ENCODE measurements around the gene VPS41. TPM values are rescaled to one million over a fixed set of nuclear protein-coding genes. Genes with fewer than 3 reads are reported as not detected.
"Not testable (repeated sequence)": the region's sequence is repeated elsewhere in the genome, so short reads cannot be mapped to it uniquely, and the experiment has no call there.

Gene VPS41
- total RNA-seq, 1 experiment from 2014 or later: 86.0 TPM

DNA sequence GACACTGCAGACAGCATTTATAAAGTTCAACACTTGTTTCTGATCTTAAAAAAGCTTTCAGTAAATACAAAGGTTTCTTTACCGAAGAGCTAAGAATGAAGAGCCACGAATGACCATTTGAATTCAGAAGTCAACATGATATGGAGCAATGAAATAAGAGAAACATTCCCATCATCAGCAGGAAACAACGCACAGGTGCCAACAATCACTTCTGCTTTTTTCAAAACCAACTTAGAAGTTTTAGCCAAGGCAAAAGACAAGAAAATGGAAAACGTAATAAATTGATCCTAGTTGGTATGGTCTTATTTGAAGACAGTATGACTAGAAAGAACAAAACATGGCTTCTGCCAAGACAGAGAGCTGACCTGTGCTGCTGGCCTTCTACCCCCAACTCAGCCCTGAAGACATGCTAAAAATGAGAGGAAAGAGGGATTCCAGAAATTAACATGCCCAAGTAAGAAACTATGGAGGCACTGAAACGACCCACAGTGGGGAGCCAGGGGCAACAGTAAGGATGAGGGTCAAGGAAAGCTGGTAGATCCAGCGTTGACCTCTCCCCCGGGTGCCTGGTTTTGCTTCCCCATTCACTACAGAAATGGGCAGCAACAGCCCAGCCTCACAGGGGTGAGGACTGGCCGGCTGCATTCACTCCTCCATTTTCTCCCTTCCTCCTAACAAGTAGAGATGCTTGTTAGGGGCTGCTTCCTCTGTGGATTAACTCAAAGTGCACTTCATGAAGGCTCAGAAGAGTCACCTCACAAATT, 30.1 kb downstream of the VPS41 start:
- DNase-seq (ENCODE audit: low read depth, low spot score): no peak
- in situ Hi-C loops (cut with HindIII; ENCODE audit: low pct_unique_long_range_greater_than_20kb, low sequenced_read_pairs): no loop called here

DNA sequence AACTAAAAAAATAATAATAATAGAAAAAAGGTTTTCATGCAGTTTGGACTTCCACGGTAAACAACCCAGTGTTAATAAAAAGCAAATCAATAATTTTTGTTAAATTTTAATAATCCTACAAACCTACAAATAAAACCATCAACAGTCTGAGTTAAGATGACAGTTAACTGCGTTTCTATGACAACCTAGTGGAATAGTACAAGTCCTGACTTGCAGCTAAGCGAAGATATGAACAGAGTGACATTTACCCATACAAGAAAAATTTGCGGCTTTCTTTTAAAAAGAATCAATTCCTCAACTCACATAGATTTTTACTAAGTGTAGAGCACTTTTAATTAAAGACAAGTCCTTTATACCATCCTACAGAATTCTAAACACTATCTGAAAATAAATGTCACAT, 35.6 kb downstream of the VPS41 start:
- in situ Hi-C loops (cut with HindIII; ENCODE audit: low pct_unique_long_range_greater_than_20kb, low sequenced_read_pairs): no loop called here
- DNase-seq (ENCODE audit: low read depth, low spot score): no peak

DNA sequence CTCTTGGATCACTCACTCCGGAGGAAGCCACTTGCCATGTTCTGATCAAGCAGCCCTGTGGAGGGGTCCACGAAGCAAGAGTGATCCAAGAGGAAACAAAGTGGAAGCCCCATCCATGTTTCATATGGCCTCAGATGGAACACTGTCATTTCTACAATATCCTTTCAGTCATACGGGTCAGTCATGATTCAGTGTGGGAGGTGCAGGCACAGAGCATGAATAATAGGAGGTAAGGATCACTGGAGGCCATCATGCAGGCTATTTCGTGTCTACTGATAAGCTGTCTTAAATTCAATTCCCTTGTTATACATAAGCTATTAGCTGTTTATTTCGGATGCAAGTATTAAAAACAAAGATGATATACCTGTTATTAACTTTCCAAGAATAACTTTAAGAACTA, 36.8 kb downstream of the VPS41 start:
- no peak for DNase-seq (ENCODE audit: low read depth, low spot score)
- in situ Hi-C loops (cut with HindIII; ENCODE audit: low pct_unique_long_range_greater_than_20kb, low sequenced_read_pairs): no loop called here

DNA sequence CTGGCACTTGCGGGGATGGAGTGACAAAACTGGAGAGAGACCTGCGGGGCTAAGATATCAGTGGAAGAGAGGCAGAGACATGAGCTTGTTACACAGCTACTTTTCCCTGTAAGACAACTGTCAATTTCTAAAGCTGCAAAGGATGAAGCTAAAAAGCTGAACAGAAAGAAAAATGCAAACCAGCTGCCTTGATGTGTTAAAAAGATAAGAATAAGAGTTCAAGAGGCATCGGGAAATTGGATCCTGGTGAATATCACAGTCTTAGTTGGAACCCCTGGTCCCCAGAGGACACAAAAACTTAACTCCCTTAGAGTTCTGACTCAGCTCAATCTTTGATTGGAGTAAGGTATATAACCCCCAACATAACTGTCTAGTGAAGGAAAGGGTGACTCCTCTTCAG, 38.8 kb downstream of the VPS41 start:
- in situ Hi-C loops (cut with HindIII; ENCODE audit: low pct_unique_long_range_greater_than_20kb, low sequenced_read_pairs): no loop called here
- no peak for DNase-seq (ENCODE audit: low read depth, low spot score)

DNA sequence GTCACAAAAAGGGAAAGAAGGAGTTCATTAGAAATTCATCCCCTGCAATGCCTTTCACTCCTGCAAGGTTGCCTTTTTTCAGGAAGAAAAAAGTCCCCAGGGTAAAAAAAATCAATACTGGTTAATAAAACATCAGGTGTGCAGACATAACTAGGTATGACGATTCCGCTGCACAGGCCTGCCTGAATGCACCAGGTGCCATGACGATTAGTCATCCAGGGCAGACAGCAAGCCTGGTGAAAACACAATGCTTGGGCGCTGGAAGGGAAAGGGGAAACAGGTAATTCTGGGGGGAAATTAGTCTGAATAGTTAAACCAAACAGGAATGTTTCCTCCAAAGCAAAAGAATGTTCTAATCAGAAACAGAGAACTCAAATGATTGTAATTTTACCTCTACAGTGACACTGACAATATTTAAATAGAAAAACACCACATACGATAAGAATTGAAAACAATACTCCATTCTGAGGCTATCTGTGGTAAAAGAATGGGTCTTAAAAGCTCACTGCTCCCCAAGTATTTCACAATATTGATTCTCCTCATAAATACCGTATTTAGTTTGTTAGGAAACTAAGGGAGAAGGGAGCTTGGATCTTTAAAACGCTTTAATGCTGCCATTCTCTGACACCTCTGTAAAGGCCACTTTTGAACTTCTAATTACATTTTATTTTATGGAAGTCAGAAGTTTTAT, 45.2 kb downstream of the VPS41 start:
- no peak for DNase-seq (ENCODE audit: low read depth, low spot score)
- in situ Hi-C loops (cut with HindIII; ENCODE audit: low pct_unique_long_range_greater_than_20kb, low sequenced_read_pairs): no loop called here

DNA sequence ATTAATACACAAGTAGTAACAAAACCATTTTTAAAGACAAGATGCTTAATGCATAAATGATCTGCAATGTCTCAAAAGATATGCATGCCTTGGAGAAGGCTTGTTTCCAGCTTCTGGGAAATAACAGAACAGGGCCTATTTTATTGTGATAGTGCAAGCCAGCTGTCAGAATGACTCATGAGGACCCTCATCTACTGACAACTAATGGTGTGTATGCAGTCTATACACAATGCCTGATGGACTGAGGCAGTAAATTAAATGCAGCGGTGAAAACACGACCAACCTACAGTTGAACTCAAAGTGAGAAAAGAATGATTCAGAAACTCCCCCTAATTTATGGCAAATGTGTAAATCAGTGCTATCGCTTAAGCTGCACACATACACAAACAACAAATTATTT, 46.3 kb downstream of the VPS41 start:
- no peak for DNase-seq (ENCODE audit: low read depth, low spot score)
- in situ Hi-C loops (cut with HindIII; ENCODE audit: low pct_unique_long_range_greater_than_20kb, low sequenced_read_pairs): no loop called here

DNA sequence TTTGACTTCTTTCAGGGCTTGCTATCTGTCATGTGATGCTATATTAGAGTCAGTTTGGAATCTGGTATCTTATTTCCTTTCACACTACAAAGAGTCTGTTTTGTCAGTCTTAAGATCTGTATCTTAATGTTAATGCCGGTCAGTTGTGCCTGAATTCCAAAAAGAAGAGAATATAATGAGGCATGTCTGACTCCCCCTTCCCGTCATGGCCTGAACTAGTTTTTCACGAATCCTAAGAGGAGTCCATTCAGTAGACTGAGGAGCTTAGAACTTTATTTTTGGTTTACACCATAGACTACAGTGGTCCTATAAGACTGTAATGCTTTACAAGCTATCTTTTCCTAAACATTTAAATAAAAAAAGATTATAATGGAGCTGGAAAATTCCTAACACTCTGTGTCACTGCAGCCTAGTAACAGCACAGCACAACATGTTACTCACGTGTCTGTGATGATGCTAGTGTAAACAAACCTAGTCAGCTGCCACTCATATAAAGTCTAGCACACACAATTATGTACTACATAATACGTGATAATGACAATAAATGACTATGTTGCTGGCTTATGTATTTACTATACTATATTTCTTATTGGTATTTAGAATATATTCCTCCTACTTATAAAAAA, 50.6 kb downstream of the VPS41 start:
- no peak for DNase-seq (ENCODE audit: low read depth, low spot score)
- in situ Hi-C loops (cut with HindIII; ENCODE audit: low pct_unique_long_range_greater_than_20kb, low sequenced_read_pairs): no loop called here

DNA sequence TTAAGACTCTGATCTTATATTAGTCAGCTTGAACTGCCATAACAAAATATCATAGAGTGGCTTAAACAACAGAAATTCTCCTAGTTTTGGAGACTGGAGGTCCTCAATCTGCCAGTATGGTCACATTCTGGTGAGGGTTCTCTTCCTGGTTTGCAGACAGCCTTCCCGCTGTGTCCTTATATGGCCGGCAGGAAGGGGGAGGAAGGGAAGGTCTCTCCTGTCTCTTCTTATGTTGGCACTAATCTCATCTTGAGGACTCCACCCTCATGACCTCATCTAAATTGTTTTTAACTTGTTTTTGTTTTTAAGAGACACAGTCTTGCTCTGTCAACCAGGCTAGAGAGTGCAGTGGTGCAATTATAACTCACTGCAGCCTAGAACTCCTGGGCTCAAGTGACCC, 53.1 kb downstream of the VPS41 start:
- in situ Hi-C loops (cut with HindIII; ENCODE audit: low pct_unique_long_range_greater_than_20kb, low sequenced_read_pairs): no loop called here
- no peak for DNase-seq (ENCODE audit: low read depth, low spot score)

DNA sequence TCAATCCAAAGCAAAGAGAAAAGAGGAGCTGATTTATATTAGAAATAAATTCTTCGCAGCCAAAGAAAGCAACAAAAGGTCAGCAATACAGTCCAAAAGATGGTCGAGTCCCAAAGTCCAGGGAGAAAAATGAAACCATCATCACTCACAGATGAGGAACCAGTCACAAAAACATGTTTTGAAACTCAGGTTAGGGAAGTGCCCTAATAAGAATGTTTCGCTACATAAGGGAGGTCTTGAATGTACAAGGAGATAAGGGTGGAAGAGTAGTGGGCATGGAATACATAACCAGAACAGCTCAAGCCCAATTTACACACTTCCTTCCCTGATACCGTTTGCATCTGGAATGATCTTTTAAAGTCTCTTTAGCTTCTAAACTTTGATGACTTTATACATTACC, 53.6 kb downstream of the VPS41 start:
- no peak for DNase-seq (ENCODE audit: low read depth, low spot score)
- in situ Hi-C loops (cut with HindIII; ENCODE audit: low pct_unique_long_range_greater_than_20kb, low sequenced_read_pairs): no loop called here

DNA sequence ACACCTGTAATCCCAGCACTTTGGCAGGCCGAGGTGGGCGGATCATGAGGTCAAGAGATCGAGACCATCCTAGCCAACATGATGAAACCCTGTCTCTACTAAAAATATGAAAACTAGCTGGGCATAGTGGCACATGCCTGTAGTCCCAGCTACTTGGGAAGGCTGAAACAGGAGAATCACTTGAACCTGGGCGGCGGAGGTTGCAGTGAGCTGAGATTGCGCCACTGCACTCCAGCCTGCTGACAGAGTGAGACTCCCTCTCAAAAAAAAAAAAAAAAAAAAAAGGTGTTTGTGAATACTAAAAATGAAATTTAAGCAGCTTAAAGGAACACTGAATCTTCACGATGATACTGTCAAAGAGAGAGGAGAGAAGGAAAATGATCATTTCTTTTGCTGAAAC, 54.0 kb downstream of the VPS41 start:
- DNase-seq (ENCODE audit: low read depth, low spot score); in situ Hi-C loops (cut with HindIII; ENCODE audit: low pct_unique_long_range_greater_than_20kb, low sequenced_read_pairs): not testable (repeated sequence)

DNA sequence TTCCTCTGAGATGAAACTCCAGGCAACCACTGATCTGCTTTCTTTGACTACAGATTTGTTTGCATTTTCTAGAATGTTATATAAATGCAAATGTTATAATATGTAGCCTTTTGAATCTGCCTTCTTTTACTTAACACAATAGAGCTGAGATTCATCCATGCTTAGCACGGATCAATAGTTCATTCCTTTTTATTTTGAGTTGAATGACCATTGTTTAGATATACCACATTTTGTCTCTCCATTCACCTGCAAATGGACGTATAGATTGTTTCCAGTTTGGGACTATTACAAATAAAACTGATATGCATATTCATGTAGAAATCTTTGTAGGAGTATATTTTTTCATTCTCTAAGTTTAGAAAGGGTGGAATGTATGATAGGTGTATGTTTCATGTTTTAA, 57.7 kb downstream of the VPS41 start:
- in situ Hi-C loops (cut with HindIII; ENCODE audit: low pct_unique_long_range_greater_than_20kb, low sequenced_read_pairs): no loop called here

DNA sequence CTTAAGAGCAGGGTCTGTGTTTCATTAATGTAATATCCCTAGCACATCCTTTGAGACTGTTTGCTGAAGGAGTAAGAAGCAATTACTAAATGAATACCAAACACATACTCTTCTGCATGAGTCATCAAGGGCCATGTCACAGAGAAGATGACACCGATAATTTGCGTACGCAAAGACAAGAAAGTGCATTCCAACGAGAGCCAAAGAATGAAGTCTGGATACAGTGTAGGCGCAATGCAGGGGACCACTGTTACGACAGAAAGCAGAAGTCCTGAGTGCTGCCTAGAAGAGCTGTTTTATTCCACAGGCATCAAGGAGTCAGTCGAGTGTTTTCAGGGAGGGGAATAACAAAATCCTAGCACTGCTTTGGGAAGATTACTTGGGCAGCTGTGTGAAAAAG, 62.7 kb downstream of the VPS41 start:
- in situ Hi-C loops (cut with HindIII; ENCODE audit: low pct_unique_long_range_greater_than_20kb, low sequenced_read_pairs): no loop called here
- DNase-seq (ENCODE audit: low read depth, low spot score): no peak

More for the DNA sequence above, 57.7 kb downstream of the VPS41 start:
- no peak for DNase-seq (ENCODE audit: low read depth, low spot score)

DNA sequence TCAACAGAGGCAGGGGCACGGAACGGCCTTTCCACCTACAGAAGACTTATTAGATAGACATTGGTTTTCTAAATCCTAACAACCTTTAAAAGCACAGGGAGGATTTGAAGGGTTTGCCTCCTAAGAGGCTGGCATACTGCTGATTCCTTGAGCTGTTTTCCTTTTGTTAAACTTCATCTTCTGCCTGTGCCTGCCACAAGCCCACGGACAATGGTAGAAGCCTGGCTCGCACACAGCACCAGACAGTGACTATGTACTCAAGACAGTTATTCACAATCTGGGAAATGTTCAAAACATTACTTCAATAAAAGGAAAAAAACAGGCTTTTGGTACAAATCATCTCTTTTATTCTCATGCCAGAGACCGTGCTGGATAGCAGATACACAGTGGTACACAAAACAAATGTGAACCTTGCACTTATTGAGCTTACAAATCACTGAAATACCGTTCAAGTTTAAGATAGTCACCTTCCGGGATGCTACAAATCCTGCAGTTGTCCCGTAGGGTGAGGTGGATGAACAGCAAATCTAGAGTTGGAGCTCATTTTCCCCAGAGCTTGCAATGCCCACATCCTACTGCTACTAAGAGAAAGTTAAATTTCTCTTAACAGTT, 63.9 kb downstream of the VPS41 start:
- no peak for DNase-seq (ENCODE audit: low read depth, low spot score)
- in situ Hi-C loops (cut with HindIII; ENCODE audit: low pct_unique_long_range_greater_than_20kb, low sequenced_read_pairs): no loop called here

DNA sequence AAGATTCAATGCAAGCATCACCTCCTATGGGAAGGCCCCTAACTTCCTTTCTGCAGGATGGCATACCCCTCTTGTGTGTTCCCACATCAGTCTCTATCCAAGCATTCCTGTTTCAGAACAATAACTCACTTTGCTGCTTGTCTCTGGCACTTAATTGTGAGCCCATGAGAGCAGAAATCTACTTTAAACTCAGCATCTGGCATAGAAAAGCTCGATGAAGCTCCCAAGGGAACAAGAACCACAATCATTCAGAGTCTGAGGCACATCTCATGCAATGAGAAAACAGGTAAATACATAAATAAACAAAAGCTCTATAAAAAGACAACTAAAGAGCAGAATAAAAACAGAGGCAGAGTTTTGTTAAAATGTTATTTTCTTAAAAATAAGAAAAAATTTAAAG, 66.2 kb downstream of the VPS41 start:
- in situ Hi-C loops (cut with HindIII; ENCODE audit: low pct_unique_long_range_greater_than_20kb, low sequenced_read_pairs): no loop called here
- DNase-seq (ENCODE audit: low read depth, low spot score): no peak

DNA sequence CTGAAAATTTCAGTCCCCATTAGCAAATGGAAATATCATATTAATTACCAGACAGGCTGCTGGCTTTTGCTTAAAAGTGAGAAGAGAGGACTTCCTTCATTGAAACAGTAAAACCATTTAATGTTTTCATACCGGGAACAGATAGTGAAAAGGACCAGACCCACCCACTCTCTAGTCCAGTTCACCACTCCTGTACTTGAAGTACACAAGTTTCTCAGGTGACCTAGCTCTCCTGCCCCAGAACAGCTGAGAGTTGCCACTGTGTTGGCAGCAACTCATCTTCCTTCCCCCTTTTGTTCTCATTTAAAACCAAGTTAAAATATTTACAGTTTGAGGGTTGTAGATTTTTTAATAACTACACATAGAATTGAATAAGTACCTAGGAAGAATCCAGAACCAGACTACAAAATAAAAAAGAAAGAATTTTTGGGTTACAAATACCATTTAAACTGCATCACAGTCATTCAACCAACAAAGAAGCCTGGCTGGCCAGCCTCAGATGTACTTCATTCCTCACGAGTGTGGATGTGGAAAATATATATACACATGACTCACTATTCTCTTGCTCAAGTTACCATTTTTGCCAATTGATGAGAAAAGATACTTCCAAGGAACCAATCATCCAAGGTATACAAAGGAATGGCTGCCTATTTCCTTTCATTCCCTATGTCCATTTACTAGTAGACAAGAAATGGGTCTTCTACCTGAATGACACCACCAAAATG, 68.1 kb downstream of the VPS41 start:
- DNase-seq (ENCODE audit: low read depth, low spot score): no peak
- in situ Hi-C loops (cut with HindIII; ENCODE audit: low pct_unique_long_range_greater_than_20kb, low sequenced_read_pairs): no loop called here

DNA sequence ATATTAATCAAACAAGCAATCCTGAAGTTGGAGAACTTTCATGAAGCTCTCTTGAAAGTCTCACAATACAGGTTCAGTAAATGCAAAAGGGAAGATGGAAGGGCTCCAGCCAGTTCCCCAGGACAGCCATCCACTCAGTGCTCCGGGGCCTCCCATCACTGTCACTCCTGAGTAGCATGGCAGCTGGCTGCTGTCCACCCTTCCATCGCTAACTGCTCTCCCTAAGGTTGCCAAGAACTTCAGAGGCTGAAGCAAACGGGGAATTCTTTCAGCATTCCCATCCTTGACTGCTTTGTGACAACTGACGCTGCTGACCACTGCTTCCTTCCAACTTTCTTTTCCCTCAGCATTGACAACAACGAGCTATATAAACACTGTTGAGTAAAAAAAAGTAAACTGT, 69.1 kb downstream of the VPS41 start:
- in situ Hi-C loops (cut with HindIII; ENCODE audit: low pct_unique_long_range_greater_than_20kb, low sequenced_read_pairs): no loop called here

DNA sequence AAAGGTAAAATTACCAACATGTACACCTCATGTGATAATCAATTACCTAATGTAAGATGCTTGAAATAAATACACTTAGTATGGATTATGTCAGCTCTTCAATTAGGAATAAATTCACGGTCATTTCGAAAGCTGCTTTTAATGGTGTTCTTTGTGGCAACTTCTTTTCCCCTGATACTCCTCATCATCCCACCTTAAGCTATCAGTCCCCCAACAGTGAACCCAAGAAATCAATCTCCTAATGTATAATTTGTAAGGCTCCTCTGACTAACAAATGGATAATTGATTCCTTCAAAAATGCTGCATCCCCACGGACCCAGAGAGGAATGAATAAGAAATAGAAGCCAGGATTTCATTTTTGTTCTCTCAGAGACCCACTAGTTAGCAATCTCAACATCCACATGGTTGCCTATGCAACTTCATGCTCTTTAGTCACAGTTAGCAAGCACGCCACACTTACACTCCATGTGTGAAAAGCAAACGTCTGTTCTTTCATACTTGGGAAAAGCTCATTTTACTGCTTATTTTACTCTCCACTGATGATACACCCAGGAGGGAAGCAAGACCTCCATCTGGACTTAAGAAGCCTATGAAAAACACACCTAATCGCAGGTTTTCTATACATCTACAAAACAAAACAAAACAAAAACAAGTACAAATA, 70.1 kb downstream of the VPS41 start:
- in situ Hi-C loops (cut with HindIII; ENCODE audit: low pct_unique_long_range_greater_than_20kb, low sequenced_read_pairs): no loop called here
- DNase-seq (ENCODE audit: low read depth, low spot score): no peak

More for the DNA sequence above, 69.1 kb downstream of the VPS41 start:
- DNase-seq (ENCODE audit: low read depth, low spot score): no peak
